Central memory CD8-positive, alpha-beta T cell (primary cell): ENCODE measurements around the gene KCNMB2.

Source experiments
- ATAC-seq: fragments of 150-1000 bp; cut with Tn5 transposase; replicated peaks from 2 replicates; pipeline ENCODE4 v1.10.0; 2022; ENCODE audit warnings: mild to moderate bottlenecking, moderate FRiP score, moderate number of reproducible peaks; ENCODE audit not compliant: poor library complexity, severe bottlenecking; ENCODE audit errors: extremely low read depth
- DNase-seq, 2 donors: peaks; one replicate each; pipeline ENCODE4 v3.0.0; 2021; ENCODE audit warnings: low spot score in 2 of 2
- H3K27ac Mint-ChIP-seq: one replicate; pipeline ENCODE4 v1.8.0; 2022; ENCODE audit warnings: low read depth, mild to moderate bottlenecking, moderate library complexity, mixed read lengths
- H3K27me3 Mint-ChIP-seq: one replicate; pipeline ENCODE4 v1.8.0; 2022; ENCODE audit warnings: mixed read lengths
- H3K36me3 Mint-ChIP-seq: one replicate; pipeline ENCODE4 v1.8.0; 2022; ENCODE audit warnings: mild to moderate bottlenecking, moderate library complexity, mixed read lengths; ENCODE audit not compliant: insufficient read depth
- H3K4me1 Mint-ChIP-seq: one replicate; pipeline ENCODE4 v1.8.0; 2022; ENCODE audit warnings: mixed read lengths
- H3K4me3 Mint-ChIP-seq: one replicate; pipeline ENCODE4 v1.8.0; 2022; ENCODE audit warnings: mild to moderate bottlenecking, moderate library complexity, mixed read lengths
- H3K9me3 Mint-ChIP-seq: one replicate; pipeline ENCODE4 v1.8.0; 2022; ENCODE audit warnings: mixed read lengths

The KCNMB2 gene

DNA sequence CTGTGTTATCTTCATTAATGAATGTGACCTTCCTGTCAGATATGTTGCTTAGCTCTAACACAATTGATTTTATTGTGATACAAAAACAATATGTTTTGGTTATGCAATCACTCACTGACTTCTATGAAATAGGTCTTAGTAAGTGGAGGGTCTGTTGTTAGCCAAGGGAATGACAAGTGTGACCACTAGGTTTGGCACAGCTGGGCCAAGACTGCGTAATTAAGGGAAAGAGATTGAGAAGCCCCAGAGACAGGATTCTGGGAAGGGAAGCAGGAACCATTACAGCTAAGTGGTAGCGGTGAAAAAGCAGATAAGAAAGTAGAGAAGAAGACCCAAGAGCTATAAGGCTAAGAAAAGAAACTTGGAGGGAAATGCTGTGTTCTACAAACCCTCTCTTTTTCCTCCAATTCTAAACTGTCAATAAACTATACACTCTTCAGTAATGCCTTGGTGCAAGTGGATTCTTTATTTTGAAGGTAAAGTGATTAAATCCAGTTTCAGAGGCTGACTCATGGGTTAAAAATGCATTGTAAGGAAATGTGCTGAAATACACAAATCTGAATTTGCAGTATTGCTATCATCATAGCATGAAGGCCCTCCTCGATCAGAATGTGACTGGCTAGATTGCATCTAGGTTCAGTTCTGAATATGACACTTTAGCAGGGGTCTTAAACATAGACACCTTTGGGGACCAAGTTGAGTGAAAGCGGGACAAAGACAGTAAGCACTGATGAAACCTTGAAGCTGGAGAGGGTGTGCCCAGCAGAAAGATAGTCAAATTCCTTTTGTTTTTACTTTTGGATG lies 26.1 kb downstream of the KCNMB2 start:
- DNase-seq (no peak), ATAC-seq (no peak)
- Mint-ChIP-seq H3K27me3 (peaks cover 11% of the 10 kb centered on the region), H3K9me3 (peaks cover 5% of the 10 kb centered on the region), H3K4me3 (no peak overlapping the region), H3K4me1 (no peaks in the 10 kb centered on the region), H3K36me3 (peaks cover 5% of the 10 kb centered on the region), H3K27ac (no peak overlapping the region)

DNA sequence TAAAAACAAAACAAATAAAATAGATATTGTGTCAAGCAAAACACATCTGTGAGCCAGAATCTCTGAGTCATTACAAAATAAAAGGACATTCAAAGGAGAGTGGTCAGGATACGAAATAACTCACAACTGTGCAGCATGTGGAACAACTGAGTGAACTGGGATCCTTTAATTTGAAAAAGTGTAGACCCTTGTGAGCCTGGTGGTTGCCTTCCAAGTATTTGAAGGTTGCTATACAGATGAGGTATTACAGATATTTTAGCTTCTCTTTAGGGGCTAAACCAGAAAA lies 26.7 kb downstream of the KCNMB2 start:
- Mint-ChIP-seq H3K27ac (no peak overlapping the region), H3K9me3 (peaks cover 5% of the 10 kb centered on the region)

DNA sequence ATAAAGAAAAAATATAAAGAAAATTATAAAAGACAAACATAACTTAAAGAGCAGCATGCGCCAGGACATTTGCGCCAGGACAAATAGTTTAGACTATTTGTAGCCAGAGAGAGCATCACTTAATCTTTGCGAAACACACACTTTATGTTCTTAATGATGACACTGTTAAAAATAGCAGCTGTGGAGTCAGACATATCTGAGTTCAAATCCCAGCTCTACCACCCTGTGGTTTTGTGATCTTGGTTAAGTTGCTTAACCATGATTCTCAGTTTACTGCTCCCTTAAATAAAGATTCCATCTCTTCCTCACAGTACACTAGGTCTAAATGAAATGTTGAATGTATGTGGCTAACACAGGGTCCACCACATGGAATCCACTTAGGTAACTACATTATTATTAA lies 31.4 kb downstream of the KCNMB2 start:
- H3K4me1 Mint-ChIP-seq, result no peaks in the 10 kb centered on the region
- no peaks in the 10 kb centered on the region for H3K9me3 Mint-ChIP-seq
- DNase-seq (no peak), ATAC-seq (no peak)
- H3K36me3 Mint-ChIP-seq, result no peaks in the 10 kb centered on the region
- peaks cover under 1% of the 10 kb centered on the region for H3K27me3 Mint-ChIP-seq
- no peak overlapping the region for H3K27ac Mint-ChIP-seq
- no peak overlapping the region for H3K4me3 Mint-ChIP-seq

More for the DNA sequence above, 26.7 kb downstream of the KCNMB2 start:
- no peak for ATAC-seq
- Mint-ChIP-seq H3K27me3 (peaks cover 11% of the 10 kb centered on the region), H3K4me1 (no peaks in the 10 kb centered on the region), H3K36me3 (peaks cover 5% of the 10 kb centered on the region), H3K4me3 (no peak overlapping the region)
- no peak for DNase-seq

DNA sequence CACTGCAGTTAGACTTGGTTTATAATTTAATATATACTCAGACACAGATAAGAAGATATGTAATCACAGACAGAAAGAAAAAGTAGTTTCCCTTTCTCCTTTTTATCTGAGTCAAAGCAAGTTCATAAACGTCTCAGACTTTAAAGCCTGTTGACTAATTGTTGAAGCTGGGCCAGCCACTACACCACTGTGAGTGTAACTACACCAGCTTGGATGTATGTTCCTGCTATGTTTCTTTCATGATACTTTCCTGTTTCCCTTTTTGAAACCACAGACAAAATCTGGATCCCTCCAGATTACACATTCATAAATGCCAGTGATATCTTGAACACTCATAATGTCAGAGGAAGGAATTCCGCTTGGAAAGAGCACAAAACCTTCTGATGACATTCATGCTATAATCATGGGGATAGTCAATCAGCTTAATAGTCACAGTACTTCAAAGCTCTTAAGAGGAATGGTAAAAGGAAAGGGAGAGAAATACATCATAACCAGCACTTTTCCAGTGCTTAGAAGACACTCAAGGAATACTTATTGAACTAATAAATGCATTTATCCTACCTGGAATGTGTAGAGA lies 32.0 kb downstream of the KCNMB2 start:
- DNase-seq, result no peak
- H3K27me3 Mint-ChIP-seq, result no peaks in the 10 kb centered on the region
- no peaks in the 10 kb centered on the region for H3K4me1 Mint-ChIP-seq
- no peak overlapping the region for H3K4me3 Mint-ChIP-seq
- no peaks in the 10 kb centered on the region for H3K9me3 Mint-ChIP-seq
- no peak overlapping the region for H3K27ac Mint-ChIP-seq
- H3K36me3 Mint-ChIP-seq, result no peaks in the 10 kb centered on the region
- ATAC-seq, result no peak

DNA sequence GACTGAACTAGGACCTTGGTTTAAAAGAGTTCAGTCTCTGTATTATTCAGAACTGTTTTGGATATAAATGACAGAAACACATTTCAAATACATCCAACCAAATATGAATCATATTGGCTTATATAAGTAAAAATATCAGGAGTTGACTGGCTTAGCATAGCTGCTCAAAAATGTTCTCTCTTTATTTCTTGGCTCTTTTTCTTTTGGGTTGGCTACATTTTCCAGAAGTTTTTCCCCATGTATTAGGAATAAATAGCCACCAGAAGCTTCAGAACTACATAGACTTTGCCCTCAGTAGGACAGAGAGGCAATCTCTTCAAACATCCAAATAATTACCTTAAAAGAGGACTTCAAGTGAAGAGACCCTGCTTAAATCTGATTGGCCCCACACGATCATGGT lies 32.7 kb downstream of the KCNMB2 start:
- no peak for DNase-seq
- no peak for ATAC-seq
- Mint-ChIP-seq H3K27ac (no peak overlapping the region), H3K9me3 (no peaks in the 10 kb centered on the region), H3K27me3 (no peaks in the 10 kb centered on the region), H3K4me3 (no peak overlapping the region), H3K4me1 (no peaks in the 10 kb centered on the region), H3K36me3 (no peaks in the 10 kb centered on the region)

DNA sequence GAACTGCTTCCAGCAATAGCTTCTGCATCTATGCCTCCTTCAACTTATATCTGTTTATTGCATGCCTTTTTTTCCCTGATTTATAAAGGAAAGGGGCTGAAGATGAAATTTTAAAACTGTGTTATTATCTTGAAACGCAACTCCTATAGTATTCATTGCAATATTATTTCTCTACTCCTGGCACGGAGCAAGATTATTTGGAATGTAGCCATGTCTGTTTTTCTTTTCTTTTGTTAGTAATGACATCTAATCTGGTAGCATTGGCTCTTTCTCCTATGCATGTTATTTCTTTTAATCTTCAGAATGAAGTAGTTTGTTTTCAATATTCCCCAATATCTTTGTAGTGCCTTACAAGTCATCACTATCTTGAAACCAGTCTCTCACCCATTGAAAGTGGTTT lies 33.6 kb downstream of the KCNMB2 start:
- no peak for DNase-seq
- Mint-ChIP-seq H3K36me3 (no peaks in the 10 kb centered on the region), H3K4me1 (no peaks in the 10 kb centered on the region), H3K27me3 (no peaks in the 10 kb centered on the region), H3K4me3 (no peak overlapping the region), H3K9me3 (no peaks in the 10 kb centered on the region), H3K27ac (no peak overlapping the region)
- ATAC-seq, result no peak

DNA sequence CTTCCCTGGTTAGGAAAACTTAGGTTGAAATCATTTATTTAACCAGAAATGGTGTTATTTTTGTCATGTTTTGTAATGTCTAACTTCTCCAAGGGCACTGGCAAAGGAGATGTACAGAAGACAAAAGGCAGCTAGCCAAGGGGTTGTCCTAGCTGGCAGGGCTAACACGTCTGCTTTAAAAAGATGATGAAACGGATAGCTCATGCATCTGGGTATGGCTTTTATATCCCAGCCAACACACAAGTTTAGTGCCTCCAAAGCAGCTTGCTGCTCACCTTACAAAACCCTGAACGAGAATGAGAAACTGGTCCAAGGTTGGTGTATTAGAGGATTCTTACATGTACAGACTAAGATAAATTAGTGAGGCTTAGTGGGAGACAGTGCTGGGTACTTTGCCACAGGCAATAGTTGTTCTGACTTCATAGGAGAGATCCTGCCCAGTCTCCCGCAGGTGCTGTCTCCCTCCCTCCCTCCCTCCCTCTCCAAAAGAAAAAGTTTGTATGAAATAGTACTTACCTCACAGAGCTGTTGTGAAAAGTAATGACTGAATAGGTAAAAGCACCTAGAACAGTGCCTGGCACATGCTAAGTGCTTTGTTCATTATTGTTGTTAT lies 47.8 kb downstream of the KCNMB2 start:
- ATAC-seq (no peak), DNase-seq (no peak)
- no peaks in the 10 kb centered on the region for H3K27me3 Mint-ChIP-seq
- H3K36me3 Mint-ChIP-seq, result no peaks in the 10 kb centered on the region
- no peak overlapping the region for H3K27ac Mint-ChIP-seq
- peaks cover 12% of the 10 kb centered on the region for H3K9me3 Mint-ChIP-seq
- no peak overlapping the region for H3K4me3 Mint-ChIP-seq
- H3K4me1 Mint-ChIP-seq, result no peaks in the 10 kb centered on the region

- peaks cover 7% of the 10 kb centered on the region for H3K9me3 Mint-ChIP-seq
- no peaks in the 10 kb centered on the region for H3K4me1 Mint-ChIP-seq
- H3K4me3 Mint-ChIP-seq, result no peak overlapping the region
- no peaks in the 10 kb centered on the region for H3K36me3 Mint-ChIP-seq
- H3K27me3 Mint-ChIP-seq, result no peaks in the 10 kb centered on the region
- ATAC-seq (no peak), DNase-seq (no peak)
- no peak overlapping the region for H3K27ac Mint-ChIP-seq
Measured at GRCh38 chr3:178584722-178585380, 48.6 kb downstream of the KCNMB2 start.

- H3K36me3 Mint-ChIP-seq, result no peaks in the 10 kb centered on the region
- H3K27ac Mint-ChIP-seq, result no peak overlapping the region
- H3K4me1 Mint-ChIP-seq, result no peaks in the 10 kb centered on the region
- no peaks in the 10 kb centered on the region for H3K27me3 Mint-ChIP-seq
- peaks cover 7% of the 10 kb centered on the region for H3K9me3 Mint-ChIP-seq
- DNase-seq, result no peak
- no peak overlapping the region for H3K4me3 Mint-ChIP-seq
- ATAC-seq, result no peak
Measured at GRCh38 chr3:178585454-178585853, 49.2 kb downstream of the KCNMB2 start.

- Mint-ChIP-seq H3K4me3 (no peak overlapping the region), H3K27me3 (no peaks in the 10 kb centered on the region), H3K4me1 (no peaks in the 10 kb centered on the region), H3K27ac (no peak overlapping the region), H3K9me3 (peaks cover under 1% of the 10 kb centered on the region), H3K36me3 (no peaks in the 10 kb centered on the region)
- DNase-seq, result no peak
- ATAC-seq, result no peak
Measured at GRCh38 chr3:178586076-178586475, 49.8 kb downstream of the KCNMB2 start.

DNA sequence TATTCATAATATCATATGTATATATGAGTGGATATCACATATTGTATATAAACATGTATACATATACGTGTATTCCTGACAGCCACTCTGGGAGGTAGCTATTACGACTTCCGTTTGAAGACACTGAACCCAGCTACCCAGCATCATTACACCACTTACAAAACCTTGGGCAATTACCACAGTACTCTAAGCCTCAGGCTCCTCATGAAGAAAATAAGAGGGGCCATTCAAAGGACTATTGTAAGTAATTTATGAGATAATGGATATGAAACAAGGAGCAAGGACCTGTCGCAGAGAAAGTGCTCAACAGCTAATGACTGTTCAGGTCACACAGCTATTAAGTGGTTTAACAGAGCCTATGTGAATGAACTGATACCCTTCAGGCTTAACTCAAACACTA lies 52.4 kb downstream of the KCNMB2 start:
- ATAC-seq (no peak), DNase-seq (no peak)
- no peaks in the 10 kb centered on the region for H3K27me3 Mint-ChIP-seq
- no peak overlapping the region for H3K27ac Mint-ChIP-seq
- H3K36me3 Mint-ChIP-seq, result no peaks in the 10 kb centered on the region
- no peaks in the 10 kb centered on the region for H3K9me3 Mint-ChIP-seq
- H3K4me3 Mint-ChIP-seq, result no peak overlapping the region
- no peaks in the 10 kb centered on the region for H3K4me1 Mint-ChIP-seq

- H3K9me3 Mint-ChIP-seq, result peaks cover 6% of the 10 kb centered on the region
- H3K4me3 Mint-ChIP-seq, result no peak overlapping the region
- no peak for DNase-seq
- ATAC-seq, result no peak
- H3K4me1 Mint-ChIP-seq, result no peaks in the 10 kb centered on the region
- H3K27me3 Mint-ChIP-seq, result peaks cover 9% of the 10 kb centered on the region
- H3K36me3 Mint-ChIP-seq, result no peaks in the 10 kb centered on the region
- H3K27ac Mint-ChIP-seq, result no peak overlapping the region
Measured at GRCh38 chr3:178593786-178594185, 57.5 kb downstream of the KCNMB2 start.

GRCh38 chr3:178597371-178597770 lies 61.1 kb downstream of the KCNMB2 start:
- no peak overlapping the region for H3K4me3 Mint-ChIP-seq
- no peak for ATAC-seq

More at GRCh38 chr3:178597371-178597770, 61.1 kb downstream of the KCNMB2 start:
- Mint-ChIP-seq H3K27me3 (peaks cover 10% of the 10 kb centered on the region), H3K4me1 (no peaks in the 10 kb centered on the region), H3K9me3 (peaks cover 6% of the 10 kb centered on the region), H3K36me3 (no peaks in the 10 kb centered on the region), H3K27ac (no peak overlapping the region)
- DNase-seq, result no peak
